ENCODE data around the gene DDC.

GRCh38 chr7:50422858-50423257 is 142.3 kb downstream of the DDC start:
- TF ChIP-seq JUN (IDR thresholded peaks at IDR 0.05; ENCODE audit: borderline replicate concordance, insufficient read depth, insufficient read length, low read depth) (no peak), CTCF (IDR thresholded peaks at IDR 0.05; ENCODE audit: extremely low read depth in 1 of 2, insufficient read depth in 1 of 2, low read depth in 1 of 2, low read length in 2 of 2) (no peak), EZH2 (IDR thresholded peaks at IDR 0.05; ENCODE audit: borderline replicate concordance, low read depth, low read length, severe bottlenecking) (no peak), POLR2A (IDR thresholded peaks at IDR 0.05; ENCODE audit: low read depth, low read length) (no peak), POLR2AphosphoS5 (IDR thresholded peaks at IDR 0.05; ENCODE audit: insufficient read depth, low read depth, low read length) (no peak), FOS (IDR thresholded peaks at IDR 0.05; ENCODE audit: borderline replicate concordance, insufficient read depth, low read length) (no peak)
